ENCODE data around the gene RAMP3. TPM values are rescaled to one million over a fixed set of nuclear protein-coding genes. Genes with fewer than 3 reads are reported as not detected.

RAMP3 gene
- total RNA-seq, 2 donors from 2014 or later = 35.8 to 43.5 TPM

GRCh38 chr7:45217358-45217757, 59.8 kb downstream of the RAMP3 start:
- Histone ChIP-seq H3K4me3 (no peak overlapping the region), H3K9me3 (no peaks in the 10 kb centered on the region), H3K27ac (no peak overlapping the region), H3K36me3 (no peaks in the 10 kb centered on the region), H3K4me1 (replicated peaks) (no peaks in the 10 kb centered on the region), H3K27me3 (replicated peaks; ENCODE audit: insufficient read depth) (peaks cover 3% of the 10 kb centered on the region)
- TF ChIP-seq CTCF (IDR thresholded peaks at IDR 0.05) = no peak
- TF ChIP-seq POLR2AphosphoS5 (IDR thresholded peaks at IDR 0.05) = no peak
- TF ChIP-seq POLR2A (IDR thresholded peaks at IDR 0.05) = no peak
- no peak for DNase-seq (ENCODE audit: low spot score)
- intact Hi-C loops (cut with DNase I) = no loop called here
- 48% methylated on average over 6 of the region's 6 CpGs for WGBS

- no peak for TF ChIP-seq POLR2A (IDR thresholded peaks at IDR 0.05)
- TF ChIP-seq POLR2AphosphoS5 (IDR thresholded peaks at IDR 0.05) = no peak
- no peak for TF ChIP-seq CTCF (IDR thresholded peaks at IDR 0.05)
- intact Hi-C loops (cut with DNase I) = no loop called here
- Histone ChIP-seq H3K27me3 (replicated peaks; ENCODE audit: insufficient read depth) (no peaks in the 10 kb centered on the region), H3K4me1 (replicated peaks) (no peaks in the 10 kb centered on the region), H3K27ac (no peak overlapping the region), H3K4me3 (no peak overlapping the region), H3K36me3 (no peaks in the 10 kb centered on the region), H3K9me3 (no peaks in the 10 kb centered on the region)
- DNase-seq (ENCODE audit: low spot score) = no peak
- 88% methylated on average over 12 of the region's 12 CpGs for WGBS
These were observed 61.5 kb downstream of the RAMP3 start for GRCh38 chr7:45219130-45219529.

GRCh38 chr7:45219801-45220435, 62.3 kb downstream of the RAMP3 start:
- WGBS = 42% methylated on average over 8 of the region's 8 CpGs
- Histone ChIP-seq H3K4me1 (replicated peaks) (no peaks in the 10 kb centered on the region), H3K27ac (no peak overlapping the region), H3K4me3 (no peak overlapping the region), H3K9me3 (no peaks in the 10 kb centered on the region), H3K36me3 (no peaks in the 10 kb centered on the region), H3K27me3 (replicated peaks; ENCODE audit: insufficient read depth) (no peaks in the 10 kb centered on the region)
- no peak for DNase-seq (ENCODE audit: low spot score)
- intact Hi-C loops (cut with DNase I) = no loop called here
- no peak for TF ChIP-seq CTCF (IDR thresholded peaks at IDR 0.05)
- no peak for TF ChIP-seq POLR2A (IDR thresholded peaks at IDR 0.05)
- no peak for TF ChIP-seq POLR2AphosphoS5 (IDR thresholded peaks at IDR 0.05)

DNA sequence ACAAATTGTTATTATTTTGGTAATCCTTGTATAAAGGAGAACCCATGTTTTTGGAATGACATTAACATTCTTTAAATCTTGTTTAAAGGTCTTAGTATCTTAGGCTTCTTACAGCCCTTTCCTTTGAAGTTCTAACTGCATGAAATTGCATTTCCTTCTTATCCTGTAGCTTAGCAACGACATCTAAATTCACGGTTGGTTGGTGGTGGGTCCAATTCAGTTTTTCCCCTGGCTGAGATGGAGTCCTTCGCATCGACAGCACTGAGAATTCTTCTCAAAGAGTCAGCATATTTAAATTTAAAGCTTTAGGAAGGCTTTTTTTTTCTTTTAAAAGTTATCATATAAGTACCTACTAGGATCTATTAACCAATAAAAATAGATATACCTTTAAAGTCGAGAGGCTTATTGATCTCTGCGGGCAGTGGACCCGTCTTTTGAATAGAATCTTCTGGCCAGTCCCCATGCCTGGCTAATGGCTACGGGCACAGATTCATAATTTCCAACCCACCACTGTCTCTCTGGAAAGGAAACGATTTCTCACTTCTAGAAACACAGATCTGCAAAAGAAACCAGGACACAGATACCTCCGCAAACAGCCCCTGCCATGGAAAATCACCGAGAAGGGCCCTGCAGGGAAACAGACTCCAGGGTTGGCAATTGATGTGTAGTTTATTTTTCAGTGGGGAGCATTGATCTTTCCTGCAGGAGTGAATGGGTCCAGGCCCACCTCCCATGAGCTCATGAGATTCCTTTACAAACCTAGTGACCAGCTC, 63.4 kb downstream of the RAMP3 start:
- Histone ChIP-seq H3K4me1 (replicated peaks) (no peaks in the 10 kb centered on the region), H3K36me3 (no peaks in the 10 kb centered on the region), H3K27me3 (replicated peaks; ENCODE audit: insufficient read depth) (no peaks in the 10 kb centered on the region), H3K9me3 (no peaks in the 10 kb centered on the region), H3K4me3 (no peak overlapping the region), H3K27ac (no peak overlapping the region)
- DNase-seq (ENCODE audit: low spot score) = no peak
- intact Hi-C loops (cut with DNase I) = no loop called here
- WGBS = 65% methylated on average over 11 of the region's 11 CpGs
- no peak for TF ChIP-seq POLR2AphosphoS5 (IDR thresholded peaks at IDR 0.05)
- TF ChIP-seq POLR2A (IDR thresholded peaks at IDR 0.05) = no peak
- TF ChIP-seq CTCF (IDR thresholded peaks at IDR 0.05) = no peak

All from prostate gland (tissue), 2 donors.